Esophagus squamous epithelium (tissue), 5 donors: ENCODE results near the gene LRRC3C. TPM values are rescaled to one million over a fixed set of nuclear protein-coding genes. Genes with fewer than 3 reads are reported as not detected.

Source experiments
- DNase-seq: peaks from one replicate; lab custom pipeline; 2025; lab: John Stamatoyannopoulos, UW
- H3K27ac ChIP-seq, 4 donors: fragments of 200-600 bp; sonication (generic); one replicate each; pipeline ENCODE4 v1.5.1; 2016 to 2019; ENCODE audit warnings: mild to moderate bottlenecking in 1 of 4
- H3K27me3 ChIP-seq, 4 donors: fragments of 200-600 bp; sonication (generic); 1 replicate in 3 of 4; 2 replicates in 1 of 4; pipeline versions ENCODE4 v1.5.1 to v1.6.0; 2017 to 2021; ENCODE audit warnings: antibody characterized with exemption in 1 of 4
- H3K36me3 ChIP-seq, 3 donors: fragments of 200-600 bp; sonication (generic); one replicate each; pipeline ENCODE4 v1.5.1; 2016 to 2019
- H3K4me1 ChIP-seq, 3 donors: fragments of 200-600 bp; sonication (generic); one replicate each; pipeline ENCODE4 v1.5.1; 2017 to 2019
- H3K4me3 ChIP-seq, 4 donors: fragments of 200-600 bp; sonication (generic); 1 replicate in 3 of 4; 2 replicates in 1 of 4; pipeline ENCODE4 v1.5.1; 2016 to 2019; ENCODE audit warnings: mild to moderate bottlenecking in 2 of 4, moderate library complexity in 1 of 4
- H3K9me3 ChIP-seq, 3 donors: fragments of 200-600 bp; sonication (generic); one replicate each; pipeline ENCODE4 v1.5.1; 2016 to 2019
- POLR2A ChIP-seq, 4 donors: fragments of 450-650 bp; IDR thresholded peaks; one replicate each; pipeline ENCODE4 v1.6.1; 2017; ENCODE audit warnings: antibody characterized with exemption in 4 of 4, mild to moderate bottlenecking in 4 of 4, moderate library complexity in 3 of 4
- WGBS, 2 donors: methylation state at CpG; one replicate each; pipeline ENCODE4 v1.1.5; 2018; 5-methylcytosine and 5-hydroxymethylcytosine counted together
- intact Hi-C: fragments of 100-400 bp; cut with DNase I; formaldehyde crosslinking; loops from one replicate; pipeline ENCODE4 v1.15.0; 2022
- total RNA-seq, 4 donors: library from RNA; depleted of rRNA; stranded (reverse); fragments of >200 nt; gene quantifications; one replicate each; pipeline ENCODE4 v1.1.0, GENCODE V29; 2016
- TF ChIP-seq, protein P1 (sequence below), 6 experiments: fragments of 450-650 bp in 4 of 6; fragments of 200-600 bp in 2 of 6; sonication (generic) in 2 of 6; IDR thresholded peaks; one replicate each; pipeline ENCODE4 v1.5.1; 2016 to 2019; ENCODE audit warnings: antibody characterized with exemption in 6 of 6, mild to moderate bottlenecking in 4 of 6, moderate library complexity in 4 of 6
- donor health status: DM: yes; HTN: yes; CAD: no.

Gene LRRC3C
- total RNA-seq, 4 donors from 2014 or later, result not detected

DNA sequence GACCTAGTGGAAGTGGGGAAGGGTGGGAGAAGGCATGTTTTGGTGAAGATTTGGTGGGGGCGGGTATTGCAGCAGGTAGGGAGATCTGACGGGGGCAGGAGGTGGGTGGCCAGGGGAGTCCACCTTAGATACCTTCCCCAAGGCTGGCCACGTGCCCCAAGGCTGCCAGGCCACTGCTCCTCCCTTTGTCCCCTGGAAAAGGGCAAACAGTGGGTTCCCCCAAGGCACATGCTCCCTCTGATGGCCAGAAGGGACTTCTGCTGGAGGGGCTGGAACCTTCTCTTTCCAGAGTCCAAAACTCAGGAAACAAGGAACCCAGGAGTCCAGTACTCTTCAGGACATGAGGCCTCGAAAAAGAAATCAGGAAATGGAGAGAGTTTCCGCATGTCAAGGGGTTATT lies 46.9 kb downstream of the LRRC3C start:
- intact Hi-C loops, result no loop called here
- H3K4me1 ChIP-seq, result peaks cover 0 to 6% (median 2%) of the 10 kb centered on the region in 3 donors
- no peak overlapping the region for H3K4me3 ChIP-seq
- 75 to 90% methylated on average over 3 to 5 of the region's 5 CpGs for WGBS, 2 donors
- DNase-seq, result no peak
- H3K36me3 ChIP-seq, result no peaks in the 10 kb centered on the region
- TF ChIP-seq, protein P1, sequence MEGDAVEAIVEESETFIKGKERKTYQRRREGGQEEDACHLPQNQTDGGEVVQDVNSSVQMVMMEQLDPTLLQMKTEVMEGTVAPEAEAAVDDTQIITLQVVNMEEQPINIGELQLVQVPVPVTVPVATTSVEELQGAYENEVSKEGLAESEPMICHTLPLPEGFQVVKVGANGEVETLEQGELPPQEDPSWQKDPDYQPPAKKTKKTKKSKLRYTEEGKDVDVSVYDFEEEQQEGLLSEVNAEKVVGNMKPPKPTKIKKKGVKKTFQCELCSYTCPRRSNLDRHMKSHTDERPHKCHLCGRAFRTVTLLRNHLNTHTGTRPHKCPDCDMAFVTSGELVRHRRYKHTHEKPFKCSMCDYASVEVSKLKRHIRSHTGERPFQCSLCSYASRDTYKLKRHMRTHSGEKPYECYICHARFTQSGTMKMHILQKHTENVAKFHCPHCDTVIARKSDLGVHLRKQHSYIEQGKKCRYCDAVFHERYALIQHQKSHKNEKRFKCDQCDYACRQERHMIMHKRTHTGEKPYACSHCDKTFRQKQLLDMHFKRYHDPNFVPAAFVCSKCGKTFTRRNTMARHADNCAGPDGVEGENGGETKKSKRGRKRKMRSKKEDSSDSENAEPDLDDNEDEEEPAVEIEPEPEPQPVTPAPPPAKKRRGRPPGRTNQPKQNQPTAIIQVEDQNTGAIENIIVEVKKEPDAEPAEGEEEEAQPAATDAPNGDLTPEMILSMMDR (IDR thresholded peaks at IDR 0.05), result no peak
- no peak for TF ChIP-seq POLR2A (IDR thresholded peaks at IDR 0.05)
- H3K27ac ChIP-seq, result no peak overlapping the region
- H3K9me3 ChIP-seq, result no peaks in the 10 kb centered on the region
- H3K27me3 ChIP-seq, result peaks cover 0 to 67% (median 0%) of the 10 kb centered on the region in 4 donors

DNA sequence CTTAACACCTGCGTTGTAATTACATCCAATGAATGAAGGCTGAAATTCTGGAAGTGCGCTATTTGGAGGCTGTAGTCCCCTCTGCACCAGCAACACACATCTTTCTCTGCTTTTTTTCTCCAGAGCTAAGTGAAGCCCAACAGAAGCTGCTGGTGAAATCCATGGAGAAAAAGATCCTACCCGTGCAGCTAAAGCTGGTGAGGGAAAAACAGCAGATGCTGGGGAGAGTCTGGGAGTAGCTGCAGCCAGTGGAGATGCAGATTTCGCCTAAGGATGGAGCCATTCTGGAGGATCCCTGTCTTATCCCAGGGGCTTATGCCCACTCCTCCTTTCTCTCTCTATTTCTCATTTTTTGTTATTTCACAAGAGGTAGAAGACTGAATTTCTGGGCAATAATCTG lies 48.3 kb downstream of the LRRC3C start:
- no peak for DNase-seq
- no peaks in the 10 kb centered on the region for H3K9me3 ChIP-seq
- H3K4me1 ChIP-seq, result peaks cover 0 to 14% (median 8%) of the 10 kb centered on the region in 3 donors
- WGBS, 2 donors, result 75 to 77% methylated on average over 1 to 4 of the region's 4 CpGs
- no peak overlapping the region for H3K4me3 ChIP-seq
- TF ChIP-seq POLR2A (IDR thresholded peaks at IDR 0.05), result no peak
- TF ChIP-seq, protein P1 (IDR thresholded peaks at IDR 0.05), result no peak
- H3K36me3 ChIP-seq, result no peaks in the 10 kb centered on the region
- no peak overlapping the region for H3K27ac ChIP-seq
- H3K27me3 ChIP-seq, result peaks cover 0 to 56% (median 0%) of the 10 kb centered on the region in 4 donors
- intact Hi-C loops, result no loop called here

DNA sequence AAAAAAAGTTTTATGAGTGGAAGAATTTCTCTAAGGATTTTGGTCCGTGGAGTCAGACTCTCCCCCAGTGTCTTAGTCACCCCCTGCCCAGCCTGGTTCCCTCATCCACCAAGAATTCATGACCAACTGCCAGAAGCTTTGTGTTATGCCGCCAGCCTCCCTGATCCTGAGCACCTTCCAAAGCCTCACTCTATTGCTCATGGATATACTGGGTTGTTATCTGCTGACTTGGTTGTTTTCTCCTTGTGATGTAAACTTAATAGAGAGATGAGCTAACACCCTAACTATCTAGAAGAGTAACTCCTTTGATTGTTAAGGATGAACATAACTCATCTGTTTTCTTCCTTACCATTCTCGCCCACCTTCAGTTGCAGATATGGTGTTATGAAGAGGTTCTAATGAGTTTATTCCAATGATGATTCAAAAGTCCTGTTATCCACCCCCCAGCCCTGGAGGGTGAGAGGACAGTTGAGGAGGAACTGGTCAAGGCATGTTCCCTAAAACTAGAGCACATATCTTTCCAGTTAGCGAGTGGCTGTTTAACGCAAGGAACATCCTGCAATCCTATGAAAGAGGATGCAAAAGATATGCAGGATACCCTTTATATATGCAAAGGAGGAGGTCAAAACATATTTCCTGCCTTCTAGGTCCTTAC lies 51.6 kb downstream of the LRRC3C start:
- peaks cover 0 to 7% (median under 1%) of the 10 kb centered on the region in 3 donors for H3K36me3 ChIP-seq
- intact Hi-C loops, result no loop called here
- peaks cover 0 to 29% (median 0%) of the 10 kb centered on the region in 4 donors for H3K27me3 ChIP-seq
- DNase-seq, result no peak
- H3K4me1 ChIP-seq, result peaks cover 15 to 37% (median 21%) of the 10 kb centered on the region in 3 donors
- peak overlapping the region in 1 of 4 donors; percentile 96 for H3K27ac ChIP-seq
- WGBS, 2 donors, result 42 to 54% methylated on average over 5 of the region's 5 CpGs
- H3K4me3 ChIP-seq, result no peak overlapping the region
- no peak for TF ChIP-seq POLR2A (IDR thresholded peaks at IDR 0.05)
- TF ChIP-seq, protein P1 (IDR thresholded peaks at IDR 0.05), result no peak
- H3K9me3 ChIP-seq, result no peaks in the 10 kb centered on the region

DNA sequence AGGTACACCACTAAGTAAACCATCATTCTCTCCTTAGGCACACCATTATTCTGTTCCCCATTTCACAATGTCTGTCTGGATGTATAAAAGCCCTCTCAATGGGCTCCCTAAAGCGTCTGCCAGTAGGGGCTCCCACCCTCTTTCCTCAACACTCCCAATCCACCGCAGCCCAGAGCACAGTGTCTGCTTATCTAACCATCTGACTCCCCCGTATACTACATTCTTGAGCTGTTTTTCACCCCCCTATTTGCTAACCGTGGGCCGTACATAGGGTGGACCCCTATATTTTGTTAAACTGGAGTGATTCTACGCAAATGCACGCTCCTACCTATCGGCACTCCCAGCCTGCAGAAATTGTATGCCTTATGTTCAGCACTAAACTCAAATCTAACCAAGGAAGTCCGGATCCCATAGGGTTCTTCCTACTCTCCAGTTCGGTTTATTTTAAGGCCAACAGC lies 52.4 kb downstream of the LRRC3C start:
- Histone ChIP-seq H3K9me3 (no peaks in the 10 kb centered on the region), H3K36me3 (peaks cover 5 to 15% (median 8%) of the 10 kb centered on the region in 3 donors), H3K4me3 (peak overlapping the region; percentile 36 to 97 (median 90)), H3K4me1 (peaks cover 15 to 37% (median 21%) of the 10 kb centered on the region in 3 donors), H3K27ac (peak overlapping the region; percentile 92 to 97 (median 95)), H3K27me3 (peaks cover 0 to 22% (median 0%) of the 10 kb centered on the region in 4 donors)
- DNase-seq, result no peak
- TF ChIP-seq, protein P1 (IDR thresholded peaks at IDR 0.05), result no peak
- 1 to 3% methylated on average over 9 to 10 of the region's 10 CpGs for WGBS, 2 donors
- intact Hi-C loops, result loop anchor here (1.0 kb wide), 1 partner anchor 21 kb away; no protein-coding TSS in a partner anchor
